Central memory CD8-positive, alpha-beta T cell (primary cell): ENCODE measurements around the gene RNU7-1.

Source experiments
- ATAC-seq: fragments of 150-1000 bp; cut with Tn5 transposase; replicated peaks from 2 replicates; pipeline ENCODE4 v1.10.0; 2022; ENCODE audit warnings: mild to moderate bottlenecking, moderate FRiP score, moderate number of reproducible peaks; ENCODE audit not compliant: poor library complexity, severe bottlenecking; ENCODE audit errors: extremely low read depth
- DNase-seq, 2 donors: peaks; one replicate each; pipeline ENCODE4 v3.0.0; 2021; ENCODE audit warnings: low spot score in 2 of 2
- H3K27ac Mint-ChIP-seq: one replicate; pipeline ENCODE4 v1.8.0; 2022; ENCODE audit warnings: low read depth, mild to moderate bottlenecking, moderate library complexity, mixed read lengths
- H3K27me3 Mint-ChIP-seq: one replicate; pipeline ENCODE4 v1.8.0; 2022; ENCODE audit warnings: mixed read lengths
- H3K36me3 Mint-ChIP-seq: one replicate; pipeline ENCODE4 v1.8.0; 2022; ENCODE audit warnings: mild to moderate bottlenecking, moderate library complexity, mixed read lengths; ENCODE audit not compliant: insufficient read depth
- H3K4me1 Mint-ChIP-seq: one replicate; pipeline ENCODE4 v1.8.0; 2022; ENCODE audit warnings: mixed read lengths
- H3K4me3 Mint-ChIP-seq: one replicate; pipeline ENCODE4 v1.8.0; 2022; ENCODE audit warnings: mild to moderate bottlenecking, moderate library complexity, mixed read lengths
- H3K9me3 Mint-ChIP-seq: one replicate; pipeline ENCODE4 v1.8.0; 2022; ENCODE audit warnings: mixed read lengths

The RNU7-1 gene

GRCh38 chr12:6977653-6978052, 34.0 kb downstream of the RNU7-1 start:
- Mint-ChIP-seq H3K27ac (peak overlapping the region; percentile 79), H3K4me1 (no peaks in the 10 kb centered on the region), H3K27me3 (no peaks in the 10 kb centered on the region), H3K9me3 (no peaks in the 10 kb centered on the region), H3K36me3 (peaks cover 47% of the 10 kb centered on the region), H3K4me3 (no peak overlapping the region)
- DNase-seq (no peak), ATAC-seq (no peak)

GRCh38 chr12:6978188-6978587, 34.6 kb downstream of the RNU7-1 start:
- no peaks in the 10 kb centered on the region for H3K9me3 Mint-ChIP-seq
- no peak for DNase-seq
- peaks cover 47% of the 10 kb centered on the region for H3K36me3 Mint-ChIP-seq
- H3K4me1 Mint-ChIP-seq, result no peaks in the 10 kb centered on the region
- H3K27ac Mint-ChIP-seq, result no peak overlapping the region
- H3K27me3 Mint-ChIP-seq, result no peaks in the 10 kb centered on the region
- ATAC-seq, result no peak
- H3K4me3 Mint-ChIP-seq, result no peak overlapping the region

GRCh38 chr12:6978611-6979011, 35.0 kb downstream of the RNU7-1 start:
- Mint-ChIP-seq H3K4me3 (no peak overlapping the region), H3K9me3 (no peaks in the 10 kb centered on the region), H3K4me1 (no peaks in the 10 kb centered on the region), H3K27ac (no peak overlapping the region), H3K36me3 (peaks cover 47% of the 10 kb centered on the region), H3K27me3 (no peaks in the 10 kb centered on the region)
- DNase-seq (no peak), ATAC-seq (no peak)

GRCh38 chr12:6979021-6979420, 35.4 kb downstream of the RNU7-1 start:
- Mint-ChIP-seq H3K9me3 (no peaks in the 10 kb centered on the region), H3K27me3 (no peaks in the 10 kb centered on the region), H3K27ac (no peak overlapping the region), H3K36me3 (peaks cover 46% of the 10 kb centered on the region), H3K4me3 (no peak overlapping the region), H3K4me1 (no peaks in the 10 kb centered on the region)
- DNase-seq (no peak), ATAC-seq (no peak)

- Mint-ChIP-seq H3K27ac (no peak overlapping the region), H3K4me3 (no peak overlapping the region), H3K36me3 (peaks cover 46% of the 10 kb centered on the region)
Measured at GRCh38 chr12:6979453-6979852, 35.8 kb downstream of the RNU7-1 start.

GRCh38 chr12:6980075-6980474, 36.5 kb downstream of the RNU7-1 start:
- Mint-ChIP-seq H3K4me3 (no peak overlapping the region), H3K27ac (no peak overlapping the region), H3K27me3 (no peaks in the 10 kb centered on the region), H3K9me3 (no peaks in the 10 kb centered on the region), H3K36me3 (peaks cover 42% of the 10 kb centered on the region), H3K4me1 (no peaks in the 10 kb centered on the region)
- DNase-seq, result no peak
- no peak for ATAC-seq

More at GRCh38 chr12:6979453-6979852, 35.8 kb downstream of the RNU7-1 start:
- no peak for DNase-seq
- H3K4me1 Mint-ChIP-seq, result no peaks in the 10 kb centered on the region
- ATAC-seq, result no peak
- H3K9me3 Mint-ChIP-seq, result no peaks in the 10 kb centered on the region
- H3K27me3 Mint-ChIP-seq, result no peaks in the 10 kb centered on the region

- Mint-ChIP-seq H3K9me3 (no peaks in the 10 kb centered on the region), H3K36me3 (peaks cover 39% of the 10 kb centered on the region), H3K27ac (no peak overlapping the region), H3K27me3 (no peaks in the 10 kb centered on the region), H3K4me3 (no peak overlapping the region), H3K4me1 (no peaks in the 10 kb centered on the region)
- no peak for DNase-seq
- ATAC-seq, result no peak
Measured at GRCh38 chr12:6980740-6981139, 37.1 kb downstream of the RNU7-1 start.

GRCh38 chr12:6981152-6982052, 37.8 kb downstream of the RNU7-1 start:
- DNase-seq, result no peak
- no peak for ATAC-seq
- H3K4me1 Mint-ChIP-seq, result no peaks in the 10 kb centered on the region
- H3K9me3 Mint-ChIP-seq, result no peaks in the 10 kb centered on the region
- H3K27me3 Mint-ChIP-seq, result no peaks in the 10 kb centered on the region
- H3K4me3 Mint-ChIP-seq, result no peak overlapping the region
- no peak overlapping the region for H3K27ac Mint-ChIP-seq
- peaks cover 40% of the 10 kb centered on the region for H3K36me3 Mint-ChIP-seq

- H3K27me3 Mint-ChIP-seq, result no peaks in the 10 kb centered on the region
- no peak overlapping the region for H3K27ac Mint-ChIP-seq
- H3K9me3 Mint-ChIP-seq, result no peaks in the 10 kb centered on the region
- H3K4me1 Mint-ChIP-seq, result no peaks in the 10 kb centered on the region
- no peak for ATAC-seq
- no peak for DNase-seq
- H3K4me3 Mint-ChIP-seq, result no peak overlapping the region
- peaks cover 36% of the 10 kb centered on the region for H3K36me3 Mint-ChIP-seq
Measured at GRCh38 chr12:6982532-6982931, 38.9 kb downstream of the RNU7-1 start.

- Mint-ChIP-seq H3K4me1 (no peaks in the 10 kb centered on the region), H3K4me3 (no peak overlapping the region), H3K36me3 (peaks cover 22% of the 10 kb centered on the region), H3K27ac (no peak overlapping the region), H3K27me3 (no peaks in the 10 kb centered on the region), H3K9me3 (no peaks in the 10 kb centered on the region)
- ATAC-seq (no peak), DNase-seq (no peak)
Measured at GRCh38 chr12:6987956-6988553, 44.4 kb downstream of the RNU7-1 start.
